NT2/D1 (cell line): ENCODE measurements around the gene DOP1B.

ENCODE experiments used
- SUZ12 ChIP-seq: IDR thresholded peaks from 2 replicates; pipeline ENCODE4 v1.6.1; 2011; ENCODE audit not compliant: insufficient read length, insufficient read depth; ENCODE audit errors: extremely low read depth
- YY1 ChIP-seq: IDR thresholded peaks from 2 replicates; pipeline ENCODE4 v1.6.1; 2011; ENCODE audit not compliant: insufficient read length, insufficient read depth
- ZNF274 ChIP-seq: IDR thresholded peaks from 2 replicates; pipeline ENCODE4 v1.6.1; 2011; ENCODE audit warnings: mild to moderate bottlenecking, low read depth, low read length

DNA sequence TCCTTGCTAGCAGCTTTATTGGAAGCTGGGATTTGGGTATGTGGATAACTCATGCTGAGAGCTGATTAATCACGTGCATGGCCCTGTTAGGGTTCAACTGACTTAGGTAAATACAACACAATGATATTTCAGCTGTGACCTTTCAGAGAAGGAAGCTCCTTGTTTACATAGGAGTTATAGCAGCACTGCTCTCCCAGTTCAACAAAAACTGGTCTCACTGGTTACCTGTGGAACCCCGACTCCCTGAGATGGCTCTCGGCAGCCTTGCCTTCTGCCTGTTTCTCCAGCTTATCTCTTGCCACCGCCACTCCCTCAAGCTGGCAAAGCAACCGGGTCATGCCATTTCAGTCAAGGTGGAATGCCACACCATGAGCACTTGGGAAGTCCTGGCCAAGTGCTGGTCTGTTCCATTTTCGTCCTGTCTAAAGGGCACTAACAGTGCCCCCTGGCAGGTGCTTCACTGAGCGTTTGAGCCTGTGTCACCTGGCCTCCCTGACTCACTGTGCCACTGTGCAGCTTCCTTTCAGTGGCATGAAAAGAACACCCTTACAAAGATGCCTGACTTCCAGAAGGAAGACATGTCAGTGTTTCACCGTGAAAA, 31.6 kb downstream of the DOP1B start:
- TF ChIP-seq ZNF274: no peak
- no peak for TF ChIP-seq YY1
- no peak for TF ChIP-seq SUZ12
